HepG2 (cell line): ENCODE measurements around the gene ZNF226. TPM values are rescaled to one million over a fixed set of nuclear protein-coding genes. Genes with fewer than 3 reads are reported as not detected.
A peak's percentile ranks its signal among the peaks of the same experiment; 100 is the strongest.

ENCODE experiments used
- ATAC-seq: fragments of 200-7000 bp; cut with Tn5 transposase; 3 replicates; pipeline ENCODE4 v1.9.1; 2020; ENCODE audit warnings: mild to moderate bottlenecking, moderate library complexity
- Bru-seq: library from RNA; stranded (reverse); fragments of 400-500 nt; gene quantifications from one replicate; lab custom pipeline; 2021; lab: Mats Ljungman, UMichigan
- BruChase-seq, 2 experiments: library from RNA; stranded (reverse); fragments of 400-500 nt; gene quantifications; one replicate each; lab custom pipeline; 2021; lab: Mats Ljungman, UMichigan
- BruUV-seq: library from RNA; stranded (reverse); fragments of 400-500 nt; replicated peaks from 2 replicates; lab custom pipeline; 2021; lab: Mats Ljungman, UMichigan
- CTCF ChIA-PET: fragments of 300-600 bp; formaldehyde crosslinking; extraction: SDS; loops from one replicate; lab custom pipeline; 2021; ENCODE audit warnings: low total read pairs, inconsistent platforms, low intra/inter-chr PET ratio; lab: Yijun Ruan, JAX
- POLR2A ChIA-PET: fragments of 350-600 bp; sonication (Branson Sonifier 250); formaldehyde crosslinking; loops from one replicate; lab custom pipeline; 2020; ENCODE audit warnings: antibody characterized with exemption, inconsistent platforms; lab: Yijun Ruan, JAX
- DNase-seq: peaks from one replicate; pipeline ENCODE4 v3.0.0-alpha.2; 2015; ENCODE audit warnings: low spot score
- FAIRE-seq: peaks from 3 replicates; lab custom pipeline; 2011; peaks lifted over from hg19 to GRCh38; lab: Jason Lieb, UNC
- H2AFZ ChIP-seq: one replicate; pipeline ENCODE4 v1.6.1; 2011; ENCODE audit warnings: low read length, inconsistent platforms
- H3K27ac ChIP-seq: fragments of 300-600 bp; 3 replicates; pipeline ENCODE4 v1.8.0; 2011; ENCODE audit warnings: mixed run types, mild to moderate bottlenecking, mixed read lengths, low read length, inconsistent platforms; ENCODE audit not compliant: insufficient read depth; ENCODE audit errors: extremely low read length
- H3K27me3 ChIP-seq, 2 experiments: fragments of 200-600 bp in 1 of 2; 2 replicates in 1 of 2; 3 replicates in 1 of 2; pipeline versions ENCODE4 v1.6.0 to v1.8.0; 2011; ENCODE audit warnings: low read length in 2 of 2, mild to moderate bottlenecking in 2 of 2, moderate library complexity in 2 of 2, inconsistent platforms in 1 of 2; ENCODE audit not compliant: insufficient read depth in 2 of 2, control insufficient read depth in 1 of 2
- H3K36me3 ChIP-seq, 2 experiments: fragments of 200-600 bp in 1 of 2; replicated peaks in 1 of 2; 2 replicates in 1 of 2; 3 replicates in 1 of 2; pipeline versions ENCODE4 v1.5.1 to v1.8.0; 2011; ENCODE audit warnings: low read length in 2 of 2, inconsistent platforms in 1 of 2; ENCODE audit not compliant: insufficient read depth in 2 of 2, control insufficient read depth in 1 of 2
- H3K4me1 ChIP-seq: 2 replicates; pipeline ENCODE4 v1.5.1; 2012; ENCODE audit warnings: low read length, inconsistent platforms; ENCODE audit not compliant: insufficient read depth
- H3K4me2 ChIP-seq: 2 replicates; pipeline ENCODE4 v1.6.0; 2011; ENCODE audit warnings: low read depth, low read length, inconsistent platforms
- H3K4me3 ChIP-seq, 3 experiments: fragments of 200-600 bp in 1 of 3; sonication (generic), shearing (Covaris generic) in 1 of 3; replicated peaks in 1 of 3; 2 replicates each; pipeline ENCODE4 v1.5.1; 2011 to 2016; ENCODE audit warnings: low read length in 3 of 3, inconsistent platforms in 2 of 3, low read depth in 2 of 3, mild to moderate bottlenecking in 2 of 3, control low read depth in 1 of 3, mixed read lengths in 1 of 3; ENCODE audit not compliant: insufficient read depth in 1 of 3
- H3K79me2 ChIP-seq: one replicate; pipeline ENCODE4 v1.6.1; 2011; ENCODE audit warnings: low read length, inconsistent platforms; ENCODE audit not compliant: insufficient read depth
- H3K9ac ChIP-seq: 2 replicates; pipeline ENCODE4 v1.6.0; 2011; ENCODE audit warnings: mild to moderate bottlenecking, low read depth, low read length, inconsistent platforms; ENCODE audit not compliant: insufficient read depth
- H3K9me3 ChIP-seq: 2 replicates; pipeline ENCODE4 v1.5.1; 2012; ENCODE audit warnings: mild to moderate bottlenecking, low read length
- H4K20me1 ChIP-seq: 2 replicates; pipeline ENCODE4 v1.6.0; 2011; ENCODE audit warnings: inconsistent platforms, mild to moderate bottlenecking, low read length, moderate library complexity; ENCODE audit not compliant: insufficient read depth
- KLF15 ChIP-seq: sonication (generic); formaldehyde crosslinking; IDR thresholded peaks from 2 replicates; pipeline ENCODE4 v1.8.1; 2023; ENCODE audit warnings: borderline replicate concordance, mild to moderate bottlenecking, inconsistent platforms, missing genetic modification reagents, mixed read lengths
- NPAS2 ChIP-seq: sonication (generic); formaldehyde crosslinking; IDR thresholded peaks from 2 replicates; pipeline ENCODE4 v1.8.0; 2022; ENCODE audit warnings: mild to moderate bottlenecking, missing genetic modification reagents, borderline replicate concordance
- SIN3B ChIP-seq: fragments of 150-350 bp; IDR thresholded peaks from 2 replicates; pipeline ENCODE4 v1.6.1; 2014; ENCODE audit warnings: low read length
- SMAD9 ChIP-seq: sonication (generic); formaldehyde crosslinking; IDR thresholded peaks from 2 replicates; pipeline ENCODE4 v1.5.1; 2020; ENCODE audit warnings: mild to moderate bottlenecking, missing genetic modification reagents
- SRSF1 ChIP-seq: fragments of 200-400 bp; formaldehyde crosslinking; optimal IDR thresholded peaks from 2 replicates; pipeline ENCODE3; 2017; ENCODE audit warnings: mild to moderate bottlenecking, low read depth, low read length, moderate library complexity
- TFE3 ChIP-seq: IDR thresholded peaks from 2 replicates; pipeline ENCODE4 v1.6.1; 2016
- YEATS4 ChIP-seq: sonication (generic); formaldehyde crosslinking; IDR thresholded peaks from 2 replicates; pipeline ENCODE4 v1.4.0; 2020; ENCODE audit warnings: missing genetic modification reagents, borderline replicate concordance
- WGBS: methylation state at CpG from one replicate; pipeline ENCODE4 v1.1.6; 2017; ENCODE audit warnings: low lambda C conversion rate; 5-methylcytosine and 5-hydroxymethylcytosine counted together
- in situ Hi-C: cut with HindIII; loops from 2 replicates; pipeline ENCODE4 v1.10.0; 2017; ENCODE audit warnings: low pct_unique_long_range_greater_than_20kb; ENCODE audit not compliant: extremely low pct_ligation_motif_present
- intact Hi-C: fragments of 100-400 bp; cut with micrococcal nuclease; formaldehyde crosslinking; loops from one replicate; pipeline ENCODE4 v1.10.0; 2022; ENCODE audit not compliant: unreplicated experiment
- long read RNA-seq, 2 experiments: library from RNA in 1 of 2; library from polyadenylated mRNA in 1 of 2; stranded (forward) in 1 of 2; unstranded in 1 of 2; transcript quantifications; one replicate each; pipeline ENCODE4 v2.0.0, GENCODE V29; 2019 to 2022
- polyA minus RNA-seq, 3 experiments: library from RNA; depleted of rRNA, polyadenylated mRNA; stranded (reverse); fragments of >200 nt; gene quantifications; 2 replicates each; pipeline ENCODE4 v1.2.3, GENCODE V29; 2011; ENCODE audit warnings: low replicate concordance in 1 of 3
- polyA plus RNA-seq, 8 experiments: library from polyadenylated mRNA; depleted of rRNA in 3 of 8; stranded (reverse) in 7 of 8; unstranded in 1 of 8; fragments of >200 nt; fragmentation: Illumina TruSeq in 4 of 8; extraction: Trizol in 4 of 8; gene quantifications; 2 replicates each; pipeline versions ENCODE4 v1.2.1 to v1.2.3, GENCODE V29; 2011 to 2016; ENCODE audit warnings: low read depth in 4 of 8, missing spikeins in 1 of 8, mixed read lengths in 1 of 8; ENCODE audit not compliant: insufficient read depth in 1 of 8
- total RNA-seq, 5 experiments: library from RNA; depleted of rRNA; stranded (reverse); fragments of >200 nt; fragmentation: Illumina TruSeq; extraction: Trizol; gene quantifications; 2 replicates each; pipeline ENCODE4 v1.2.3, GENCODE V29; 2016; ENCODE audit warnings: low read depth in 1 of 5
- TF ChIP-seq, protein P1 (sequence below): sonication (generic); formaldehyde crosslinking; IDR thresholded peaks from 2 replicates; pipeline ENCODE4 v1.5.0; 2020; ENCODE audit warnings: mild to moderate bottlenecking, missing genetic modification reagents

ZNF226 gene
- total RNA-seq (2016; rRNA removed; fragmentation: Illumina TruSeq; extraction: Trizol) (16.0 and 19.2 TPM in 2 replicates), polyA plus RNA-seq (2011; rRNA removed) (8.3 and 12.1 TPM in 2 replicates), polyA minus RNA-seq (2011; rRNA and poly(A)+ RNA removed; ENCODE audit: low replicate concordance) (4.9 and 7.6 TPM in 2 replicates), Bru-seq, nascent RNA (percentile 86 among the genes with signal in this experiment), BruChase-seq, experiment 1, labeled RNA remaining after a 6-hour chase (percentile 73 among the genes with signal in this experiment), BruChase-seq, experiment 2, labeled RNA remaining after a 2-hour chase (percentile 81 among the genes with signal in this experiment)
- 4.0 and 5.4 TPM in 2 replicates for total RNA-seq (2016; cell fraction: cytosol; rRNA removed; fragmentation: Illumina TruSeq; extraction: Trizol; ENCODE audit: low read depth)
- 15.8 and 18.3 TPM in 2 replicates for total RNA-seq (2016; cell fraction: insoluble cytoplasmic fraction; rRNA removed; fragmentation: Illumina TruSeq; extraction: Trizol)
- total RNA-seq (2016; cell fraction: membrane; rRNA removed; fragmentation: Illumina TruSeq; extraction: Trizol): 7.0 and 7.4 TPM in 2 replicates
- 19.3 and 23.6 TPM in 2 replicates for total RNA-seq (2016; cell fraction: nucleus; rRNA removed; fragmentation: Illumina TruSeq; extraction: Trizol)
- 4.2 and 6.0 TPM in 2 replicates for polyA plus RNA-seq (2011; cell fraction: cytosol; rRNA removed)
- polyA plus RNA-seq (2011; cell fraction: nucleus; rRNA removed): 10.6 and 16.7 TPM in 2 replicates
- 8.5 and 9.6 TPM in 2 replicates for polyA plus RNA-seq (2012)
- polyA plus RNA-seq (2016; cell fraction: cytosol; fragmentation: Illumina TruSeq; extraction: Trizol; ENCODE audit: low read depth): 1.8 and 2.0 TPM in 2 replicates
- 12.8 and 14.2 TPM in 2 replicates for polyA plus RNA-seq (2016; cell fraction: insoluble cytoplasmic fraction; fragmentation: Illumina TruSeq; extraction: Trizol; ENCODE audit: low read depth)
- polyA plus RNA-seq (2016; cell fraction: membrane; fragmentation: Illumina TruSeq; extraction: Trizol; ENCODE audit: low read depth): 2.8 and 3.5 TPM in 2 replicates
- 34.3 and 36.8 TPM in 2 replicates for polyA plus RNA-seq (2016; cell fraction: nucleus; fragmentation: Illumina TruSeq; extraction: Trizol; ENCODE audit: insufficient read depth, low read depth)
- polyA minus RNA-seq (2011; cell fraction: cytosol; rRNA and poly(A)+ RNA removed): 1.6 and 2.9 TPM in 2 replicates
- 20.6 and 35.8 TPM in 2 replicates for polyA minus RNA-seq (2011; cell fraction: nucleus; rRNA and poly(A)+ RNA removed)
- long read RNA-seq, experiment 1, partial matches to known transcripts: 0 of 4 reads
- long read RNA-seq, experiment 1, other reads (novel, unspliced or antisense): 1 of 4 reads
- long read RNA-seq, experiment 2, partial matches to known transcripts: 5 of 8 reads
- long read RNA-seq, experiment 2, other reads (novel, unspliced or antisense): 2 of 8 reads

GRCh38 chr19:44164673-44165512, at the start of gene ZNF226:
ZNF226 (plus strand) TSS chr19:44165100; CDS start chr19:44170081, 4,981 bp downstream.
- Histone ChIP-seq H3K9me3 (no peaks in the 10 kb centered on the region), H3K4me2 (peak within 1 kb of the TSS; percentile 92), H3K4me3 (peak within 1 kb of the TSS; percentile 79 to 96 (median 80)), H3K36me3 (peaks cover 6 to 9% of the 10 kb centered on the region in 2 experiments; a peak in 4 of 5 replicates), H4K20me1 (no peaks in the 10 kb centered on the region), H2AFZ (peak within 1 kb of the TSS; percentile 95), H3K27me3 (no peaks in the 10 kb centered on the region), H3K4me1 (peaks cover 21% of the 10 kb centered on the region), H3K79me2 (peaks cover 6% of the 10 kb centered on the region), H3K27ac (peak within 1 kb of the TSS; percentile 69), H3K9ac (peak within 1 kb of the TSS; percentile 80)
- ATAC-seq (peak; percentile 99), FAIRE-seq (peak; percentile 100), DNase-seq (peak; percentile 99)
- BruUV-seq: TSS peak; percentile 78
- CTCF ChIA-PET: no interaction called here
- WGBS: 0% methylated on average over 24 of the region's 32 CpGs
- POLR2A ChIA-PET: interaction anchor here (0.8 to 3.5 kb wide), 18 partner anchors 11 to 336 kb away, joined by 3 to 36 read pairs (median 8); partner anchors contain the start of genes ZNF112, ZNF180, ZNF221 and ZNF223
- intact Hi-C loops: loop anchor here (1.0 kb wide), 2 partner anchors 24 to 71 kb away; partner anchors contain the start of genes ZNF224 and ZNF234
- in situ Hi-C loops: no loop called here
- TF ChIP-seq KLF15 (CRISPR knock-in tag) (no peak), NPAS2 (CRISPR knock-in tag) (no peak), SRSF1 (no peak), TFE3 (CRISPR knock-in tag) (peak; percentile 30; the same call in 1 of the 2 replicates), SMAD9 (no peak), SIN3B (0 out of 2 replicates have a peak, but pooled peaks have one; percentile 37), YEATS4 (CRISPR knock-in tag) (no peak; the same call in 1 of the 2 replicates)
- TF ChIP-seq, protein P1, sequence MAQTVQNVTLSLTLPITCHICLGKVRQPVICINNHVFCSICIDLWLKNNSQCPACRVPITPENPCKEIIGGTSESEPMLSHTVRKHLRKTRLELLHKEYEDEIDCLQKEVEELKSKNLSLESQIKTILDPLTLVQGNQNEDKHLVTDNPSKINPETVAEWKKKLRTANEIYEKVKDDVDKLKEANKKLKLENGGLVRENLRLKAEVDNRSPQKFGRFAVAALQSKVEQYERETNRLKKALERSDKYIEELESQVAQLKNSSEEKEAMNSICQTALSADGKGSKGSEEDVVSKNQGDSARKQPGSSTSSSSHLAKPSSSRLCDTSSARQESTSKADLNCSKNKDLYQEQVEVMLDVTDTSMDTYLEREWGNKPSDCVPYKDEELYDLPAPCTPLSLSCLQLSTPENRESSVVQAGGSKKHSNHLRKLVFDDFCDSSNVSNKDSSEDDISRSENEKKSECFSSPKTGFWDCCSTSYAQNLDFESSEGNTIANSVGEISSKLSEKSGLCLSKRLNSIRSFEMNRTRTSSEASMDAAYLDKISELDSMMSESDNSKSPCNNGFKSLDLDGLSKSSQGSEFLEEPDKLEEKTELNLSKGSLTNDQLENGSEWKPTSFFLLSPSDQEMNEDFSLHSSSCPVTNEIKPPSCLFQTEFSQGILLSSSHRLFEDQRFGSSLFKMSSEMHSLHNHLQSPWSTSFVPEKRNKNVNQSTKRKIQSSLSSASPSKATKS (CRISPR knock-in tag): no peak
